Caki2 (cell line): ENCODE results near the gene MKNK1. TPM values are rescaled to one million over a fixed set of nuclear protein-coding genes. Genes with fewer than 3 reads are reported as not detected.
"Not testable (repeated sequence)": the region's sequence is repeated elsewhere in the genome, so short reads cannot be mapped to it uniquely, and the experiment has no call there.

Source experiments
- DNase-seq: peaks from one replicate; pipeline ENCODE4 v3.0.0-alpha.2; 2015; ENCODE audit warnings: low read depth
- in situ Hi-C: cut with HindIII; loops from 2 replicates; pipeline ENCODE4 v1.10.0; 2016; ENCODE audit warnings: low sequenced_read_pairs, low pct_unique_long_range_greater_than_20kb, mixed read lengths
- total RNA-seq: library from RNA; depleted of rRNA; stranded (reverse); fragments of >200 nt; shearing (Covaris generic); gene quantifications from 2 replicates; pipeline ENCODE4 v1.2.3, GENCODE V29; 2014; ENCODE audit warnings: low replicate concordance; rRNA removed

Gene MKNK1
- 25.7 and 37.5 TPM in 2 replicates for total RNA-seq

DNA sequence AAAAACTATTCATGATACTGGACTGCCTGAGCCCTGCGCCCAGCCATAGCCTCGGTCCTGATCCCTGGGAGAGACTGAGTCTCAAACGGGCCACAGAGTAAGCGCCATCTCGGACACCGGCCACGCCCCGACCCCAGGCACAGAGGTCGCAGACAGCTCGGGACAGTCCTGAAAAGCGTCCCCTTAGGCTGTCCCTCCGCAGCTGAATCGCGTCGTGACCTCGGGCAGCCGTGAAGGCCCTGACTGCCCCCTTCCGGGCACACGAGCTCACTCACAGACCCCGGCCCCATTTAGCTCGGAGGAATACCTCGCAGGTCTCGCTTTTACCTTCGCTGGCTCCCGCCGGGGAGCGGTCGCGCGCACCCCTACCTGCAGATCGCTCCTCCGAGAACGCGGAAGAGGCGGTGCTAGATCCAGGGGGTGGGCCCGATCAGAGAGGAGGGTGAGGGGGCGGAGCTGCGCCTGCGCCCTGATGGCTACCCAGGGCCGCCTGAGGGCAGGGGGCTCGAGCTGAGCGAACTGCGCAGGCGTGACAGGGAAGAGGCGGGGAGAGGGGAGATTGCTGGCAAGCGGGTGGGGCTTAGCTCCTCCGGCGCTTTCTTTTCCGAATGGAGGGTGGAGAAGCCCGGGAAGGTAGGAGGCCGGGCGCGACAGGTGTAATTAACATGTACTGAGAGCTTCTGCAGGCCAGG is at the start of gene MKNK1:
Gene MKNK1 (minus strand): TSS at position 411 of the 692 bp plus-strand sequence. CDS start 20,941 bp downstream, outside the sequence.
- in situ Hi-C loops: no loop called here
- peak; percentile 94 for DNase-seq

DNA sequence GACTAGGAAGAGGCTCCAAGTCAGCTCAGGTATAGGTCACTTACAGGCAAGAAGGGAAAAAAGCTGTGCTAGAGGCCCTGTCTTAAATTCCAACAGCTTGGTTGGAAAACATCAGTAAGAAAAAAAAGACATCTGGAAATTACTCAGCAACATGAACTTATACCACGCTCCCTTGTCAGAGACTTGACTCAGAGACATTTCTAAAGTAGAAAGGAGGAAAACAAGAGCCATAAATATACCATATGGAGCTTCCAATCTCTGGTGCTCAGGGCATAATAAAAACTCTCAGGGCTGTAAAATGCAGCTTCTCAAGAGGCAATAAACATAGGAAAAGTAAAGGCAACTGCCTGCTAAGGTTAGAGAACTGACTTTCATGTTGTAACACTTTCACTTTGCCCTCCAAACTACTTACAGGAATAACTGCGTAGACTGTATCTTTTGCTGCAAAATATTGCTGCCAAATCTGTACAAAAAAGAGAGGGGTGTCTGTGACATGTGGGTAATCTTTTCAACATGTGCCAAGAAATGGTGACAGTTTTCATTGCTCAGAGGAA is 49.4 kb upstream of the MKNK1 start:
- in situ Hi-C loops: no loop called here
- no peak for DNase-seq

DNA sequence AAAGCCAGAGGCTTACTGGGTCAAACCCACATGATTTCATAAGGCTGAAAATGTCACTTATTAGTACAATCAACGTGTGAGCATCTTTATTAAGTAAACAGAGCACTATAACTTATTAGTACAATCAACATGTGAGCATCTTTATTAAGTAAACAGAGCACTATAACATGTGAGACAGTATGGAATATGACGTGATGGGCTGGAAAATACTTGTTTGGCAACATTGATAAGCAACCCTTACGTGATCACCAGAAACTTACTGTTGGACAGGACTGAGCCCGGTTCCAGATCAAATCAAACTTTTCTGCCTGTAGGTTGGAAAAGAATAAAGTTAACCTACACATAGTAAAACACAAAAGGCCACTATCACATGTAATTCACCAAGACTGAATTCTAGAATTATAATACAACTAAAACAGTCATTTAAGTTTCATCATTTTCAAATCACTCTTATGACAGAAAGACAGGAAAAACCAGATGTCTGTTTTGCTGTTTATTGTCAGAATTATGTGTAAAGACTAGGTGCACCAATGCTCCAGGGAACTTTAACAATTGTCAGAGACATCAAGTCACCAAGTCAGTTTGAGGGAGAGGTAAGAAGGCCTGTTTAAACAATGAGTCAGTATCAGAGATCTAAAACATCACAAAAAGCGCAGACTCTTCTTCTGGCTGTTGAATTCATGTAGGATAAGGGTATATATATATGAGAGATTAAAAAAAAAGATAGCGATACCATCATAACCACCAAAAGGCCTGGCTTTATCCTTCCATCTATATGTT is 48.4 kb upstream of the MKNK1 start:
- DNase-seq: no peak
- in situ Hi-C loops: no loop called here

DNA sequence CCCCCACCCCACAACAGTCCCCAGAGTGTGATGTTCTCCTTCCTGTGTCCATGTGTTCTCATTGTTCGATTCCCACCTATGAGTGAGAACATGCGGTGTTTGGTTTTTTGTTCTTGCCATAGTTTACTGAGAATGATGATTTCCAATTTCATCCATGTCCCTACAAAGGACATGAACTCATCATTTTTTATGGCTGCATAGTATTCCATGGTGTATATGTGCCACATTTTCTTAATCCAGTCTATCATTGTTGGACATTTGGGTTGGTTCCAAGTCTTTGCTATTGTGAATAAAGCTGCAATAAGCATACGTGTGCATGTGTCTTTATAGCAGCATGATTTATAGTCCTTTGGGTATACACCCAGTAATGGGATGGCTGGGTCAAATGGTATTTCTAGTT is 47.1 kb upstream of the MKNK1 start:
- in situ Hi-C loops, DNase-seq: not testable (repeated sequence)

DNA sequence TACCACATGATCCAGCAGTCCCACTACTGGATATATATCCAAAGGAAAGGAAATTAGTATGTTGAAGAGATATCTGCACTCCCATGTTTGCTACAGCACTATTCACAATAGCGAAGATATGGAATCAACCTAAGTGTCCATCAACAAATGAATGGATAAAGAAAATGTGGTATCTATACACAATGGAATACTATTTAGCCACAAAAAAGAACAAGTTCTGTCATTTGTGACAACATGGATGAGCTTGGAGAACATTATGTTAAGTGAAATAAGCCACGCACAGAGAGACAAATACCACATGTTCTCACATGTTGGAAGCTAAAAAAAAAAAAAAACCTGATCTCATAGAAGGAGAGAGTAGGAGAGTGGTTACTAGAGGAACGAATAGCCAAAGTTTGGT is 46.4 kb upstream of the MKNK1 start:
- no peak for DNase-seq
- in situ Hi-C loops: no loop called here

DNA sequence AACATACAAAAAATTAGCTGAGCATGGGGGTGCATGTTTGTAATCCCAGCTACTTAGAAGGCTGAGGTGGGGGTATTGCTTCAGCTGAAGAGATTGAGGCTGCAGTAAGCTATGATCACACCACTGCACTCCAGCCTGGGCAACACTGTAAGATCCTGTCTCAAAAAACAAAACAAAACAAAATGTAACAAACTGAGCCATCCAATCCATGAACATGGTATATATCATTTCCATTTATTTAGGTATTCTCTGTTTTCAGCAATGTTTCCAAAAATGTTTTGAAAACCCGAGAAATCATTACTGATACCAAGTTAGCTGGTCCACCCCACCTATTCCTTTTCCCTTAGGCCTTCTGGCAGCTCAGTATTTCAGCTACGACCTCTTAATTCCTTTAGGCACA is 45.7 kb upstream of the MKNK1 start:
- DNase-seq: no peak
- in situ Hi-C loops: no loop called here

DNA sequence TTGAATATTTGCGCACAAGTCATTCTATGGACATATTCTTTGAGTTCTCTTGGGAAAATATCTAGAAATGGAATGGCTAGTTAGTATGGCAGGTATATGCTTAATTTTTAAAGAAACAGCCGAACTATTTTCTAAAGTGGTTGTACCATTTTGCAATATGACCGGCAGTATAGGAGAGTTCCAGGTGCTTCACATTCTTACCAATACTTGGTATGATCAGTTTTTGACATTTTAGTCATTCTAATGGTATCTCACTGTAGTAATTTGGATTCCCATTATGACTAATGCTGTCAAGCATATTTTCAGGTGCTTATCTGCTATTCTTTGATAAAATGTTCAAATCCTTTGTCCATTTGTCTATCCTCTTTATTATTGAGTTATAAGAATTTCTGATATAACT is 43.5 kb upstream of the MKNK1 start:
- DNase-seq: no peak
- in situ Hi-C loops: no loop called here

DNA sequence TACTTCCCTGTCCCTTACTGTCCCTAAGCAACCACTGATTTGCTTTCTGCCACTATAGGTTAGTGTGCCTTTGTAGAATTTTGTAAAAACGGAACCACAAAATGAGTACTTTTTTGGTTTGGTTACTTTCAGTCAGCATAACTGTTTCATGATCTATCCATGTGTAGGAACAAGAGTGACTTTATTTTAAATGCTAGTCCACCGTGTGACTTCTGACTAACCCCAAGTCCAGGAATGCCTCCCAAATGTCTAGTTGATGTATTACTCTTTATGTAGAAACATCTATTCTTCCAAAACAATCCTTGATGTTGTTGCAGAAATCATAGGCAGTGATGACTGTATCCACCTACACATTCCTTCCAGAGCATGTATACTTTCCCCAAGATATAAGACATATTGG is 42.8 kb upstream of the MKNK1 start:
- in situ Hi-C loops: no loop called here
- DNase-seq: no peak

DNA sequence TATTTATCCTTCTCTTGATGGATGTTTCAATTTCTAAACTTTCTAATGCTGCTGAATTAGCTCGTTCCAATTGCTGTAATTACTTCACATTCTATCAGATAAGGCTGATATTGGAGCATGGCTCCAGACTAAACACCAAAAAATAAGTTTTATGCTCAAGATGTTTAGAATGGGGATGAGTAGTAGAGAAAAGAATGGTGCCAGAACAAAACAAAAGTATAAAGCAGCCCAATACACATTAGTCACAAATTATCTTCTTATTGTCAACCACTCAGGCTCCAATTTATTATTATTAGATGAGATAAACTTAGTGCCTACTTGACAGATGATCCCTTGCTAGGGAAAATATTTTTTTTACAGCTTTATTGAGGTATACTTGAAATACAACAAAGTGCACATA is 42.3 kb upstream of the MKNK1 start:
- in situ Hi-C loops: no loop called here
- DNase-seq: no peak

DNA sequence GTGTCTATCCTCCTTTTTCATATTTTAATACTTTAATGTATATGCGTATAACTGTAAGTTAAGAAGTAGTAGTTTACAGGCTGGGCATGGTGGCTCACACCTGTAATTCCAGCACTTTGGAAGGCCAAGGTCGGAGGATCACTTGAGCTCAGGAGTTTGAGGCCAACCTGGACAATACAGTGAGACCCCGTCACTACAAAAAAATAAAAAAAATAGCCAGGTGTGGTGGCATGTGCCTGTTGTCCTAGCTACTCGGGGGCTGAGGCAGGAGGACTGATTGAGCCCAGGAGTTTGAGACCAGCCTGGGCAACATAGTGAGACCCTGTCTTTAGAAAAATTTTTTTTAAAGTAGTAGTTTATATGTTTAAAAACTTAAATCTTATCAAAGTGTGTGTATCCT is 41.7 kb upstream of the MKNK1 start:
- in situ Hi-C loops: no loop called here

DNA sequence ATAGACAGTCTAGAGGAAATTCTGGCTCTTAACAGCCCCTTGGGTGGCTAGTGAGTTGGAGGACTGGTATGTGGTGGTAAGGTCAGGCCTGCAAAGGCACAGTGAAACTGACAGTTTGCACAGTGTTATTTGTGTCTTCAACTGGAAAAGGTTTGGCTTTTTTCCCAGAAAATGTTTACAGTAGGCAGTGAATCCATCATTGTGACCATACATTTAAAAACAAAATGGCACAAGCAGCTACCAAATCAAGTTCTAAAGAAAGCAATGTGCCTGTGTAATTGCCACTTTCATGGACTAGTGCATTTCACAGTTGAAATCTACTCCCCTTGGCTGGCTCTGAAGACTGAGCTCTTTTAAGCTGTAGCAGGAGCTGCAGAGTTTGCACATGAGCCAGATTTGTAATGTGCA is 39.3 kb upstream of the MKNK1 start:
- in situ Hi-C loops: no loop called here

More for the DNA sequence above, 41.7 kb upstream of the MKNK1 start:
- no peak for DNase-seq

DNA sequence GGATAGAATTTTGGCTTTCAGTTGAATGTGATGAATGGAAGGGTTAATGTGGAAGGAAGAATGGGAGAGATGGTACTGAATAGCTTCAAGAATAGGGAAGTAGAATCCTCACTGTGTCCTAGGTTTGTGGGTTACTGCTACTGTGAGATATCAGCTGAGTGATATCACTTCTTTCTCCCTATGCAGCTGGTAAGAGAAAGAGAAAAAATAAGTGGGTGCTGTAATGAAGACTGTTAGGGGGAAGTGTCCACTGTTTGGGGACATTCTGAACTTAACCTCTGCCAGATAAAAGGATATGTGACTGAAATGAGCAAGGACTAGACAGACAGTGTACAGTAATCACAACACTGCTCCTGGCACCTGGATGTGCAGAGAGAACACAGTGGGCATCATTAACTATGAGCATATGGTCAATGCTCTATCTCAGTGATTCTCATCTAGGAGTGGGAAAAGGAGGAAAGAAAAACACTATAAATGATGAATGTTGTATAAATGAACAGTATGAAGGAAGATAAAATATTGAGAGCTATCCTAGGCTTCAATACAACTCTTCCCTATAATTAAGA is 38.1 kb upstream of the MKNK1 start:
- DNase-seq: no peak
- in situ Hi-C loops: no loop called here

More for the DNA sequence above, 39.3 kb upstream of the MKNK1 start:
- peak; percentile 84 for DNase-seq

DNA sequence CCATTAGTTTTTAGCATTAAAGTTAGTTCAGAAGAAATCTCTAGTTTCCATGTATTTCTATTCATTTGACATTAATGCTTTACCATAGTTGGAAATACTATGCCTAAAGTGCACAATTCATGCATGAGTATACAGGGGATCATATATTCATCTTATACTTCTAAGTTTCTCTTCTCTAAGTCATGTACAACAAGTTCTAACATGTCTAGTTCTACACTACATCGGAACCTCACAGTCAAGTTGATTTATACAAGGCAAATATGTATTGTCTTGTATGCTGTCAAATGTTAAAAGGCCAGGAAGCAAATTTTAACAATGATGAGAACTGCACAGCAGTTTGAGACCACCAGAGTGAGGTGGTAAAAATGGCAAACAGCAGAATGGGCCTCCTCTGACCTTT is 35.5 kb upstream of the MKNK1 start:
- in situ Hi-C loops: no loop called here
- DNase-seq: no peak

DNA sequence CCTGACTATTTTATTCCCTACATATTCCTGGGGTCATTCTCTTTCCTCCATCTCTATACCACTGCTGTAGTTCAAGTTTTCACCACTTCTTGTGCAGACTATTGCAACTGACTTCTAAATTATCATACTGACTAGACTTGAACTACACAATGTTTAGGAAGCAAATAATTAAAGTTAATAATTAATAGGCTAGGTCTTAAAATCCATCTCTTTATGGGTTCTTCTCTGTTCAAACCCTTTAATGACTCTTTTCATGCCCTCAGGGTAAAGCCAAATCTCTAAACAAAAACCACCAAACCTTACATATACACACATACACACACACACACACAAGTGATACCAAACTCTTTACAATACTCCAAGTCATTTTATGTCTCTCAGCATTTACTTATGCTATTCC is 34.9 kb upstream of the MKNK1 start:
- peak; percentile 46 for DNase-seq
- in situ Hi-C loops: no loop called here

DNA sequence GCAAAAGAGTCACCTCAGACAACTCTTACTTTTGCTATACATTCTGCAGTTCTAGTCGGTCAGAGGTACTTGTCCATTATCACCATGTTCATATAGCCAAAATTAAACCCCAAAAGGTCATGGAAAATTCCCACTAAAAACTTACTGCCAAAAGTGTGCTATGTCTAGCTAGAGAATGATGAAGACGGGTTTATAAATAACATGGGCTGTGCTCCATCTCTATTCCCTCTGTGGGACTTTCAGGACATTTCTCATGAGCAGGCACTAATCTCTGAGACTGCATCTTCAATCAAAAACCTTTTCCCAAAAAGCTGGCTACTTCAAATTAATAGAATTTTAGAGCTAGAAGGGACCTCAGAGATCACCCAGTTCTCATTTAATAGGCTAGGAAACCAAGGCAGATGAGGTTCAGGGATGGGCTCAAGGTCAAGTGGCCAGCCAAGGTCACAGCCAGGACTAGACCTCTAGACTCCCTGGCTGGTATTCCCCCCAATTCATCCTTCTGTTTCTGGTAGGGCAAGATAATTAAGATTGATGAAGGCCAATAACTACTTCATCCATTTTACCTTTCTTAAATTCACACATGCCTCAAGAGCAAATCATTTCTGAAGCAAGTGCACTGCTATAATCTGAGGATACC is 33.5 kb upstream of the MKNK1 start:
- no peak for DNase-seq
- in situ Hi-C loops: no loop called here

DNA sequence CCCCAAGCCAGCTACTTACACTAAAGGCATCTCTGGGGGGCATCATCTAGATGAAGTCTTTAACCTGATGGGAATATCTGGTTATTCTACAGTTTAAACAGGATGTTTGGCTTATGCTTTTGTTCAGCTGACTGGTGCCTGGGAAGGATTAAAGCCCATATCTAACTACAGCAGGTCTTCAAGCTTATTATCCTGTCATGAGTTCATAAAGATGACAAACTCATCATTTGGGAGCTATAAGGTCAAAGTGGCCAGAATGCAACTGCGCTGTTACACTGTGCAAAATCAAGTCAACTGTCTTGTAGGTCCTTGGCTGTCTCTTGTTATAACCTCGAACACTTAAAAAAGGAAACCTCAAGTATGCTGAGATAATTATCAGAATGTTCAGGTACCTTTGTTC is 31.1 kb upstream of the MKNK1 start:
- DNase-seq: no peak
- in situ Hi-C loops: no loop called here

DNA sequence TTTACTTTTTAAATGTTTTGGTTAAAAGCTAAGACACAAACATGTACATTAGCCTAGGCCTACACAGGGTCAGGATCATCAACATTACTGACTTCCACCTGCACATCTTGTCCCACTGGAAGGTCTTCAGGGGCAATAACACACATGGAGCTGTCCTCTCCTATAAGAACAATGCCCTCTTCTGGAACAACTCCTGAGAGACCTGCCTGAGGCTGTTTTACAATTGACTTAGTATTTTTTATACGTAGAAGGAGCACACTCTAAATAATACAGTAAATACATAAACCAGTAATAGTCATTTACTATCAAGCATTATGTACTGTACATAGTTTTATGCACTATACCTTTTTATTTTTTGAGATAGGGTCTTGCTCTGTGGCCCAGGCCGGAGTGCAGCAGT is 26.7 kb upstream of the MKNK1 start:
- in situ Hi-C loops: no loop called here
- DNase-seq: no peak

DNA sequence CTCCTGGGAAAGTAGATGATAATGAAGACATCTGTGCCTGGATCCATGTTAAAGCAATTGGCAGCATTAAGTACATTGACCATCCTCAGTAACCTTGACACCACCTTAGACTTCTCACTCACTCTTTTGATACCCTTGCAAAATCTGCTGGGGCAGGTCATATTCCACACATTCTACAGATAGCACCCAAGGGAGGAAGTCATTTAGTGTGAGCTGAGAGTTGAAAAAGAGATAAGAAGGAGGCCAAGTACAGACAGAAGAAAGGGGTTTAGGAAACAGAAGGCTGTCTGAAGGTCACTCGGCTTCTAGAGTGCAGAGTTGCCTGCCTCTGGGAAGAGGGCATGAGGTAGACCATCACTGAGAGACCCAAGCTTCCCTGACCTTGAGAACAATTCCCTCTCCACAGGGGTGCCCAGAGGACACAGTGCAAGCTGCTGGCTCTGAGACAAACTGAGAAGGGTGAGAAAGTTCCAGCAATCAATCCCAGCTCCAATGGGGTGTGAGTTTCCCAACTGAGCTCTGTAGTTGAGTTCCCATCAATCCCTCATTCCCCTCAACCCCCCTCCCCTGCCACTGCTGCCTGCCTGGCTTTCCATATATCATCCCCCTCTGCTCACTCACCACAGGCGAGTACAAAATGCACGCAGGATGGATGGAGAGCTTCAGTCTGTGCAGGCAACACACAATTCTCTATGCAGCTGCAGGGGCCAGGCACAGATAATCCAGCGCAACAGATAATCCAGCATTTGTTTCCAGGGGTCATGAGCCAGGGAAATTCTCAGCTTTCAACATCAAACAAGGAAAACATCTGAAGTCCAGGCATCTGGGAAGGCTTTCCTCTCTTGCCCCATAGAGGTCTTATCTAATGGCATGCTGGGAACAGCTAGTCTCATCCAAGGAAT is 19.9 kb upstream of the MKNK1 start:
- DNase-seq: no peak
- in situ Hi-C loops: no loop called here
